GM21737 (cell line): Measurements from ENCODE around the gene GNAO1.

Experiments
- ATAC-seq: cut with Tn5 transposase; IDR thresholded peaks from one replicate; pipeline ENCODE4 v1.9.1; 2021; ENCODE audit warnings: mild to moderate bottlenecking, moderate library complexity; ENCODE audit not compliant: unreplicated experiment

Gene GNAO1

GRCh38 chr16:56306690-56307533, 115.6 kb downstream of the GNAO1 start:
- ATAC-seq, result no peak

GRCh38 chr16:56307534-56307873, 116.2 kb downstream of the GNAO1 start:
- ATAC-seq, result no peak

DNA sequence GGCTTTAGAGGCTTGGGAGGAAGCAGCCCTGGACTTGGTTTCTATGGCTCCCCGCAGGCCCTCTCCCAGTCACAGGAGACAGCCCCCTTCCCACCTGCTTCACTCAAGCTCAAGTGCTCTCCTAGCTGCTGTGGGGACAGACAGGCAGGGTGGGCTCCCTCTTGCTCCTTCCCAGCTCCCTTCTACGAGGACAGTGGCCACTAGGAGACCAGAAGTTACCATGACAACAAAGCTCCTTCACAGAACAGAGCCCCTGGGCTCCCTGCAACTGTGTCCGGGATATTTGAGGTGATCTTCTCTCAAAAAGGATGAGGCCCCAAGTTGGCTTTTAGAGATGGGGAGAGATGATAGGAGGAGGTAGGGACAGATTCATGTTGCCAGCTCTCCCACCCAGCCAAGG, 117.7 kb downstream of the GNAO1 start:
- ATAC-seq, result no peak

DNA sequence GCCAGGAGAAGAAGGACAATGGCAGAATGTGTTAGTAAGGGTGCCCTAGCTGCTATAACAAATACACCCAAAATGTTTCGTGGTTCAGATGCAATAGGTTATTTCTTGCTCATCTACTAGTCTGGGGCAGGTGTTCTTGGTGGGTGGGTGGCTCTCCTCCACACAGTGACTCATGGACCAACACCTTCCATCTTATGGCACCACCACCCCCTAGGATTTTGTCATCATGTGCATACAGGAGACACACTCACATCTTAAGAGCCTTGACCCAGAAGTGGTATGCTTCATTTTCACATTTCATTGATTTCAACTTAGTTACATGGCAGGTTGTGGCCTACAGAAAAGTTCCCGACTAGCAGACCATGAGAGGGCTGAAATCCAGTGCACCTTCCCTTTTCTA, 119.4 kb downstream of the GNAO1 start:
- ATAC-seq, result no peak

DNA sequence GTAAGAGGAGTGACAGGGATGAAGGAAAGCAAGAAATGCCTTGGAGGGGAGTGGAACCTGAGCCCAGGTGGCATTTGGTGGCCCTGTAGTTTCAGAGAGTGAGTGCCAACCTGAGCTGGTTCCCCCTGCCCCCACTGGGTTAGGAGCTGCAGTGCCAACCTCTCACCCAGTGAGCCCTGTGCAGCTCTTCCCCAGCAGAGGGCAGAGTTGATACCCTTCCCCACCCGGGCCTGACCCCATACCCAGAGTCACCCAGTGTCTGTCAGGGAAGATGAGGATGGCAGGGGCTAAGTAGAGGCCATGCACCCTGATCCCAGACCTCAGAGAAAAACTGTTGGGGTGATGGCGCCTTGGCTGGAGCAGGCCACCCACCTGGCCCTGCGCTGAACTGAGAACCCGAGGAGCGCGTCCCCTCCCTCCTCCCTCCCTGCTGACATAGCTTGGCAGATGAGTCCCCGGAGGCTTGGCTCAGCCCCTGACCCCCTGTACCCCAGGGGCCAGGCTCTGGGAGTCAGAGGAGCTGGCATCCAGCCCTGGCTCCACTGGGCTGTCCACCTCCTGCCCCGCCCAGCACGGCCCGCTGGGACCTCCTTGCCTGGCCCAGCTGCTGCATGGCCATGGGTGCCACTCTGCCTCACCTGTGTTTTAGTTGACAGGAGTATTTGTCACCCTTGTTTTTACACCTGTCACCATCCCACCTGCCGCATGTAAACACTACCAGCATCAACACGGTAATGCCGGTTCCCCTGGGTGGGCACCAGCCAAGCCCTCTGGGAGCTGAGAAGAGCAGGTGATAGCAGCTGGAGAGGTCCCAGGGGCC, 120.1 kb downstream of the GNAO1 start:
- no peak for ATAC-seq

- no peak for ATAC-seq
Observed at GRCh38 chr16:56312028-56312300, 120.7 kb downstream of the GNAO1 start.

DNA sequence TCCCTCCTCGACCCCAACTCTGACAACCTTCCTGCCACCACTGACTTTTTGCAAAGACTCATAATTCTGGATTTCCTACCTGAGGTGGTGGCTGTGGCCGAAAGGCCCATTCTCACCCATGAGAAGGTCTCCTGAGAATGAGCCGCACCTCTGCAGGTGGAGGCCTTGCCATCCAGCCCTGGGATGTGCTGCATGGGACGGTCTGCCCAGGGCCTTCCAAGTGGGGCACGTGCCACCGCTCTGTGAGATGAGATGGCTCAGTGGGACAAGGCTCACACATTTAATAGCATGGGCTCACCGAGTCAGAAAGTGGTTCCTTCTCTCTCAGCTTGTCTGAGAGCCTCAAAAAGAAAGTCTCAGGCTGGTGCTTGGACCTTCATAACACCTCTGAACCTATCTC, 121.3 kb downstream of the GNAO1 start:
- ATAC-seq, result no peak

DNA sequence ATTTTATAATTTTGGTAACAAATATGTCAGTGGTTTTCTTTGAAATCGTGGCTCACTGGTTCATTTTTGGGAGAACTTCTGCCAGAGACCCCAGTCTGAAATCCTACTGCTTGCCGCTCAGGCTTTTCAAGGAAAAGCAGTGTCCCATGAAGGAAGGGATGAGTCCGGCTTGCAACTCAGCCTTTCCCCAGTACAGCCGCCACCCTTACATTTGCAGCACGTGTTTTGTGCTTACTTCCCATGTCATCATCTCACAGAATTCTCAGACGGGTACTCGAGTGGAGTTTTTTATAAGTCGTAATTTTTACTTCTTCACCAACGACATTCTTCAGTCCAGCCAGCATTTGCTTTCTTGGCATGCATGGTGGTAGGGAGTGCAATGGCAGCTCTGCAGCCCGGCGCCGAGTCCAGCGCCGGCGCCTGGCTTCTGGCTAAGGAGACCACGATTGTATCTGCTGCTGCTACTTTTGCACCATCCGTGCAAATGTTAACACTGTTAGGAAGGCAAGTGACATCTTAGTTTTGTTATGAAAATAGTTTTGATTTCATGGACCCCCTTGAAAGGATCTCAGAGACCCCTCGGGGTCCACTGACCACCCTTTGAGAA, 123.1 kb downstream of the GNAO1 start:
- no peak for ATAC-seq

DNA sequence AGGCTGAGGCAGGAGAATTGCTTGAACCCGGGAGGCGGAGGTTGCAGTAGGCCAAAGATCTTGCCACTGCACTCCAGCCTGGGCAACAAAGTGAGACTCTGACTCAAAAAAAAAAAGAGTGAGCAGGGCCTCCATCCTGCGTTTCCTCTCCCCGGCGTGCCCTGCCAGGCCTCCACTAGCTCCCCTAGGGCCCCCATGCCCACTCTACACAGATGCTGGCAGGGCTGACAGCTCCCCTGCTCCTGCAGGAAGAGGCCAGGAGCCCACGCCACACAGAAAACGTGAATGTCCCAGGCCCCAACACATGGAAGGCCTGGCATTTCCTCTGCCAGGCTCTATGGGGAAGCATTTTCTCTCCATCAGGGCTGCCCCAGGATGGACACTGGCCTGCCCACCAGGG, 124.7 kb downstream of the GNAO1 start:
- ATAC-seq, result no peak

DNA sequence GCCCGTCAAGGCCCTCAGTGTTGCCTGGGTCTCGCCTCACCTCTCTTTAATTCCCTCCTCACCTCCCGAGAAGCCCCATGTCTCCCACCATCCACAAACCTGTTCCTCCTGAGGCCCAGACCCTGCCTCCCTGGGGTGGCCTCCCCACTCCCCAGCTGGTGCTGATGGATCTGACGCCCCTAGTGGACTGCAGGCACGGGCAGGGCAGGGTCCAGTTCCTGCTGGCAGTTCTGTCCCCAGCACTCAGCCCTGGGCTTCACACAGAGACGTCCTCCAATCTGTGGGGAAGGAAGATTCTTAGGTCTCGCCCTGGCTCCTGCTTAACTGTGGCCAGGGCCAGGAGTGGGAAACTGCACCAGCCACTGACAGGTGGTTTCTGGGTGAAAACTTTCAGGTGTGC, 125.3 kb downstream of the GNAO1 start:
- ATAC-seq, result no peak

DNA sequence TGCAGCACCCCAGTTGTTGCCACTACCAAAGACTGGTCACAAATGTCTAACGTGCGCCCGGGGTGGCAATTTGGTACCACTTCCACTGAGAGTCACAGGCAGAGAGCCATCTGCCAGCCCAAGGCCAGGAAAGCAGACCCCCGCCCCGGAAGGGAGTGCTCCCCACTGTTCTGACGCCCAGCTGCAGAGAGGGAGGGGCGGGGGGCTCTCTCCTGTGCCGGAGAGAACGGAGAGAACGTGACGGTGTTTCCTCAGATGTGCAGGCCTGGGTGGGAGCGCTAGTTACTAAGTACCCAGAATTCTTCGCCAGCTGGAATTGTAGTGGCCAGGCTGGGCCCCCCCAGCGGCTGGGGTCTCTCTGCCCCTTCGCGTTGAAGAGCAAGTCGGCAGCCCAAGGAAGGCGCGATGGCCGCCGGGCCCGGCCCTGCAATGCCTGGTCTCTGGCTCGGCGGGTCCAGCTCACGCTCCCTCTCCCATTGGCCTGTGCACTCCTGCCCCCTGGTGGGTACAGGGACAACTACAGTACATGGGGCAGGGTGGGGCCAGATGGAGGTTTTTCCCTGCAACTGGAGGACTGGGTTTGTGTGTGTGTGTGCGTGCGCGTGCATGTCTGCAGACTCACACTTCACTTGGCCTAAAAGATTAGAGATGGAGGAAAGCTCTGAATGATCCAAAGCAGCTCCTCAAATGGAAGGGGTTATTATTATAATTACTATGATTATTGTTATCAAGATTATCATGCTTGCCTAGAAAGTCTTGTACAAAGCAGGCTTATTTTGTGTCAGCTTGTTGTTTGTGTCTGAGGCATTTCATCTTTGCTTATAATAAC, 126.9 kb downstream of the GNAO1 start:
- peak; percentile 87 for ATAC-seq

DNA sequence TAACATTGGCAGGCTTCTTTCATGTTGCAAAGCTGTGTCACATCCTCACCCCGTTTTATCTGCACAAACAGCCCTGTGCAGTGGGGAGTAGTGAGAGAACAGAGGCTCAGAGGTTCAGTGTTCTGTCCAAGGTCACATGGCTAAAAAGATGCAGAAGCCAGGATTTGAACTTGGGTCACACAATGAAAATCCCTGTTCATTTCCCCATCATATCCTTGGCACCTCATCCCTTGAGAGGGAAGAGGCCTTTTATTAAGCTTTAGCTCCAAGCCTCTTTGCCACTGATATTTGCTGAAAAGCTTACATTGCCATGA, 127.5 kb downstream of the GNAO1 start:
- no peak for ATAC-seq

DNA sequence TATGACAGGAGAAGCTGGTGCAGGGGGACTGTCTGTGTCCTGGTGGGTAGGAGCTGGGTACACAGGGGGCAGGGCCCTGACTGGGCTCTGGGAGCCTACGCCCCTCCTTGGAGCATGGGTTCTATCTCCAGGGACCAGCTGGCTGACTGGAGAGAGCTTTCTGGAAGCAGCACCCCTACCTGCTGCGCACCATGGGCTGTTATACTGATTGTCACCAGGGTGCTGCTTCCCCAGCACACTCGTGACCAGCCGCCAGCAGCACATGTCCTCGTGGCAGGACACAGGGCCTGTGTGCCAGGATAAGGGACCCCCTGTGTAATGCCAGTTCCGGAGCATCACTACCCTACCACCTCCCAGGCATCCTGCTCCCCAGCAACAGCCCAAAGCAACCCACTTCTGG, 128.1 kb downstream of the GNAO1 start:
- no peak for ATAC-seq

DNA sequence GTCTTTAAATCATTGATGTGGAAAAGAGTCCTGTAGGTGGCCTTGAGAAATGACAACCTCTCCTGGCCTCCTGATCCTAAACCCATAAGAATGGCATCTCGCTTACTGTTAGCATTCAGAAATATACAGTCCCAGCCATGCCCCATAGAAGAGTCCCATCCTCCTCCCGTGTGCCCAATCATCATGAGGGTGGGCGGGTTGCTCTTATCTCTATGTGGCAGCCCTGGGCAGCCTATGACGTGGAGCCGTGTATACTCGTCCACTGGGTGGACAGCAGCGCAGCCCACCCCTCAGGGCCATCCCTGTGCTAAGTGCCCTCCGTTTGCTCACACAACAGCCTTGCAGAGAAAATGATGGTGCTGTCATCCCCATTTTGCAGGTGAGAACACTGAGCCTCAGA, 128.8 kb downstream of the GNAO1 start:
- no peak for ATAC-seq

- no peak for ATAC-seq
Observed at GRCh38 chr16:56320811-56321558, 129.7 kb downstream of the GNAO1 start.

- ATAC-seq, result no peak
Observed at GRCh38 chr16:56321571-56321970, 130.3 kb downstream of the GNAO1 start.

GRCh38 chr16:56324406-56324805, 133.1 kb downstream of the GNAO1 start:
- no peak for ATAC-seq

DNA sequence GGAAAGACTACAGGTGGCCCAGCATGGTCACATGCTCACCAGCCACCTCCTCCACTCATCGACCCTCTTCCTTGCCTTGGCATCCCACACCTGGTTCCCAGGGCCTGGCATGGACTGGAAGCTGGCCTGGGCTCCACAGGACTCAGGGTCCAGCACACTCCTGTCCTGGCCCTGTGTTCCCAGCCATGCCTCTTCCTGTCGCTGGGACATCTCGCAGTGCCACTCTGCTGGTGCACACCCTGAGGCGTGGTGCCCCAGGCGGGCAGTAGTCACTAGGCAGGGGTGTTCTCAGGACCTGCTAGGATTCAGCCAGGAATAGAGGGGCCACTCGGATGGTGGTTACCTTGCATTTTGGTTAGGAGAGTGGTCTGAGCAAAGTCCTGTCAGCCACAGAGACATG, 134.7 kb downstream of the GNAO1 start:
- no peak for ATAC-seq

DNA sequence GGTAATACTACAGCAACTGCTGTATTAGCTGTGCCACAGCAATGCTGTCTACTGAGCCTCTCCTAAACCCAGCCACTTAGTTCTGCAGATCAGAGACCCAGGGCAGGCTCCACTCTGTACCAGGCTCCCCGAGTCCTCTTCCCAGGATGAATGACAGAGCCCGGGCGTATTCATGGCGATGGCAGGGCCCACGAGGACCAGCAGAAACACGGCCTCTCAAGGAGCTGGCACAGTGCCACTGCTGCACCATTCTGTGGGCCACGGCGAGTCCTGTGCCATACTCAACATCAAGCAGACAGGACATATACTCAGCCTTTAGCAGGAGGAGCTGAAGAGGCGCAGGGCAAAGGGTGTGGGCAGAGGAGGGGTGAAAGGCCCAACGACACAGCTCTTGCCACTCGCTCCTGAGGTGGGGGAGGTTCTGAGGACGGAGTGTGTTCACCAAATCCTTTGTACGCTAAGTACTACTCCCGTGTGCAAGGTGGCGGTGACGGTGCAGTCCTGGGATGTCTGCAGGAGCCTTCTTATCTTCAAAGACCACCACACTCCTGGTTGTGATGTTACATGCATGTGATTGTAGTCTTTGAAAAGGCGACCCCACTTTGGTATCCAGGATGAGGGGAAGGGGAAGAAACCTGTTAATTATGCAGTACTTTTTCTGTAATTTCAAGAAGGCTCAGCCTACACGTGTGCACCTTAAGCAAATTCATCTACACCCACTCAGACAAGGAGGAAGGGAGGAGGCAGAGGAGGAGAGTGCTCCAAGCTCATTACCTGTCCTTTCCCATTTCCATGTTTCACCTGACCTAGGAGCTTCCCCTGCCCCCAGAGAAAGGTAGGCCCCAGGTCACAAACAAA, 136.0 kb downstream of the GNAO1 start:
- no peak for ATAC-seq

- no peak for ATAC-seq
Observed at GRCh38 chr16:56327929-56328258, 136.6 kb downstream of the GNAO1 start.
